Stimulated activated CD8-positive, alpha-beta memory T cell treated with anti-CD3 and anti-CD28 coated beads, Interleukin-15, amount 100 ng/mL, for 48 hours (primary cell): ENCODE results near the gene PCDHGB4.
"Not testable (repeated sequence)": the region's sequence is repeated elsewhere in the genome, so short reads cannot be mapped to it uniquely, and the experiment has no call there.

Source experiments
- DNase-seq, 2 donors: peaks; one replicate each; pipeline ENCODE4 v3.0.0-alpha.2; 2020; ENCODE audit warnings: low read depth in 2 of 2

Gene PCDHGB4

GRCh38 chr5:141398608-141399007 lies 11.1 kb downstream of the PCDHGB4 start:
- DNase-seq = no peak

GRCh38 chr5:141399555-141400258 lies 12.2 kb downstream of the PCDHGB4 start:
- DNase-seq = no peak

GRCh38 chr5:141402553-141403243 lies 15.2 kb downstream of the PCDHGB4 start, which contains the start of gene PCDHGA9:
TSS of gene PCDHGA9 (plus strand) at chr5:141402778. CDS start at chr5:141402953, 175 bp downstream.
- no peak for DNase-seq

GRCh38 chr5:141403387-141403786 lies 15.9 kb downstream of the PCDHGB4 start:
- no peak for DNase-seq

DNA sequence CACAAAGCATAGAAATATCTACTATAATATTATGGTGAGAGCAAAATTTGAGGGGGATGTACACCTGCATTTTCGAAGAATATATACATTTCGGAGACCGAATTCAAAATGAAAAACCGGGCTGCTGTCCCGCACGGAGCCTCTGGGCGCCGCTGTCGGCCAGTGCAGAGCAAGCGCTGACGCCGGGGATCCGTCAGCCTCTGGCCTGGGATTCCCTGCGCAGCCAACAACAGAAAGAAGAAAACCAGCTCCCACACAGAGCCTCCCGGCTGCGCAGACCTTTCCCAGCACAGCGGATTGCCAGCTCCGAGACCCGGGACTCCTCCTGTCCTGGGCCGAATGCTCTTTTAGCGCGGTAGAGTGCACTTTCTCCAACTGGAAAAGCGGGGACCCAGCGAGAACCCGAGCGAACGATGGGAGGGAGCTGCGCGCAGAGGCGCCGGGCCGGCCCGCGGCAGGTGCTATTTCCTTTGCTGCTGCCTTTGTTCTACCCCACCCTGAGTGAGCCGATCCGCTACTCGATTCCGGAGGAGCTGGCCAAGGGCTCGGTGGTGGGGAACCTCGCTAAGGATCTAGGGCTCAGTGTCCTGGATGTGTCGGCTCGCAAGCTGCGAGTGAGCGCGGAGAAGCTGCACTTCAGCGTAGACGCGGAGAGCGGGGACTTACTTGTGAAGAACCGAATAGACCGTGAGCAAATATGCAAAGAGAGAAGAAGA lies 20.4 kb downstream of the PCDHGB4 start, which contains the start of gene PCDHGB6:
Gene PCDHGB6 (plus strand): TSS at position 232 of the 716 bp plus-strand sequence. CDS start 182 bp downstream, at position 414.
- DNase-seq = peak in 1 of 2 donors; percentile 23

- no peak for DNase-seq
Observed at GRCh38 chr5:141409598-141410306, 22.3 kb downstream of the PCDHGB4 start.

- DNase-seq = no peak
Observed at GRCh38 chr5:141411575-141411974, 24.1 kb downstream of the PCDHGB4 start.

DNA sequence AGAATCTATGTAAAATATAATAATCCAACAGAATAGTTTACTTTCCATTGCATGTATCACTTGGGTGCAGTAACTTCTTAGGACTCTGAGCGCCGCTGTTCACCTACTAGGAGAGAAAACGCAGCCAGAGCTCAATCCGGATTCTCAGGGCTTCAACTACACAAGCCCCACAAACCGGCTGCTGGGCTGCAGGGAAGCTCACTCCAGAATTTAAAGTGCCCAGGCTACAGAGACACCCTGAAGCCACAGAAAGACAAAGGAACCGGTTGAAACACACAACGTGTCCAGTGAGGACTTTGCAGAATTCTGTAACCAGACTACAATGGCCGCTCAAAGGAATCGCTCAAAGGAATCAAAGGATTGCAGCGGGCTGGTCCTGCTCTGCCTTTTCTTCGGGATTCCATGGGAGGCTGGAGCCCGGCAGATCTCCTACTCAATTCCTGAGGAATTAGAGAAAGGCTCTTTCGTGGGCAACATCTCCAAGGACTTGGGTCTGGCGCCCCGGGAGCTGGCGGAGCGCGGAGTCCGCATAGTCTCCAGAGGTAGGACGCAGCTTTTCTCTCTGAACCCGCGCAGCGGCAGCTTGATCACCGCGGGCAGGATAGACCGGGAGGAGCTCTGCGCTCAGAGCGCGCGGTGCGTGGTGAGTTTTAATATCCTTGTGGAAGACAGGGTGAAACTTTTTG lies 25.5 kb downstream of the PCDHGB4 start, which contains the start of gene PCDHGA10:
Gene PCDHGA10 (plus strand): TSS at position 134 of the 686 bp plus-strand sequence. CDS start 189 bp downstream, at position 323.
- DNase-seq = no peak

DNA sequence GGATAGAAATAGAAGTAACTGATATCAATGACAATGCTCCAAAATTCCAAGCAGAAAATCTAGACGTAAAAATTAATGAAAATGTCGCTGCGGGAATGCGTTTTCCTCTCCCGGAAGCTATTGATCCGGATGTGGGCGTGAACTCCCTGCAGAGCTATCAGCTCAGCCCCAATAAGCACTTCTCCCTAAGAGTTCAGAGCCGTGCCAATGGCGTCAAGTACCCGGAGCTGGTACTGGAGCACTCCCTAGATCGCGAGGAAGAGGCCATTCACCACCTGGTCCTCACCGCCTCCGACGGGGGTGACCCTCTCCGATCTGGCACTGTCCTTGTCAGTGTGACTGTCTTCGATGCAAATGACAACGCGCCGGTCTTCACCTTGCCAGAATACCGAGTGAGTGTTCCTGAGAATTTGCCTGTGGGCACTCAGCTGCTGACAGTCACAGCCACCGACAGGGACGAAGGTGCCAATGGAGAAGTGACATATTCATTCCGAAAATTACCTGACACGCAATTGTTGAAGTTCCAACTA lies 26.1 kb downstream of the PCDHGB4 start:
- DNase-seq = no peak

DNA sequence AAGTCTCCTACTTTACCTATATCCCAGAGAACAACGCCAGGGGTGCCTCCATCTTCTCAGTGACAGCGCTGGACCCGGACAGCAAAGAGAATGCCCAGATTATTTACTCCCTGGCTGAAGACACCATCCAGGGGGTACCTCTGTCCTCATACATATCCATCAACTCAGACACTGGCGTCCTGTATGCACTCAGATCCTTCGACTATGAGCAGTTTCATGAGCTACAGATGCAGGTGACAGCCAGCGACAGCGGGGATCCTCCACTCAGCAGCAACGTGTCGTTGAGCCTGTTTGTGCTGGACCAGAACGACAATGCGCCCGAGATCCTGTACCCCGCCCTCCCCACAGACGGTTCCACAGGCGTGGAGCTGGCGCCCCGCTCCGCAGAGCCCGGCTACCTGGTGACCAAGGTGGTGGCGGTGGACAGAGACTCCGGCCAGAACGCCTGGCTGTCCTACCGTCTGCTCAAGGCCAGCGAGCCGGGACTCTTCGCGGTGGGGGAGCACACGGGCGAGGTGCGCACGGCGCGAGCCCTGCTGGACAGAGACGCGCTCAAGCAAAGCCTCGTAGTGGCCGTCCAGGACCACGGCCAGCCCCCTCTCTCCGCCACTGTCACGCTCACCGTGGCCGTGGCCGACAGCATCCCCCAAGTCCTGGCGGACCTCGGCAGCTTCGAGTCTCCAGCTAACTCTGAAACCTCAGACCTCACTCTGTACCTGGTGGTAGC lies 27.2 kb downstream of the PCDHGB4 start:
- DNase-seq = not testable (repeated sequence)

DNA sequence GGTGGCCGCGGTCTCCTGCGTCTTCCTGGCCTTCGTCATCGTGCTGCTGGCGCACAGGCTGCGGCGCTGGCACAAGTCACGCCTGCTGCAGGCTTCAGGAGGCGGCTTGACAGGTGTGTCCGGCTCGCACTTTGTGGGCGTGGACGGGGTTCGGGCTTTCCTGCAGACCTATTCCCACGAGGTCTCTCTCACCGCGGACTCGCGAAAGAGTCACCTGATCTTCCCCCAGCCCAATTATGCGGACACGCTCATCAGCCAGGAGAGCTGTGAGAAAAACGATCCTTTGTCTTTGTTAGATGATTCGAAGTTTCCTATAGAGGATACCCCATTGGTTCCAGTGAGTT lies 27.7 kb downstream of the PCDHGB4 start:
- DNase-seq = not testable (repeated sequence)

DNA sequence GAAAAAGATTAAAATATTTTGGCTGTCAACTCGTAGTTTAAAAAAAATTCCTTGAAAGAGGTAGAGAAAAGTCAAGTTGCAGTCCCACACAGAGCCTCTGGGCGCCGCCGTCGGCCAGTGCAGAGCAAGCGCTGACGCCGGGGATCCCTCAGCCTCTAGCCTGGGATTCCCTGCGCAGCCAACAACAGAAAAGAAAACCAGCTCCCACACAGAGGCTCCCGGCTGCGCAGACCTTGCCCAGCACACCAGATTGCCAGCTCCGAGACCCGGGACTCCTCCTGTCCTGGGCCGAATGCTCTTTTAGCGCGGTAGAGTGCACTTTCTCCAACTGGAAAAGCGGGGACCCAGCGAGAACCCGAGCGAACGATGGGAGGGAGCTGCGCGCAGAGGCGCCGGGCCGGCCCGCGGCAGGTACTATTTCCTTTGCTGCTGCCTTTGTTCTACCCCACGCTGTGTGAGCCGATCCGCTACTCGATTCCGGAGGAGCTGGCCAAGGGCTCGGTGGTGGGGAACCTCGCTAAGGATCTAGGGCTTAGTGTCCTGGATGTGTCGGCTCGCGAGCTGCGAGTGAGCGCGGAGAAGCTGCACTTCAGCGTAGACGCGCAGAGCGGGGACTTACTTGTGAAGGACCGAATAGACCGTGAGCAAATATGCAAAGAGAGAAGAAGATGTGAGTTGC lies 30.1 kb downstream of the PCDHGB4 start, which contains the start of gene PCDHGB7:
Gene PCDHGB7 (plus strand): TSS at position 184 of the 679 bp plus-strand sequence. CDS start 183 bp downstream, at position 367.
- DNase-seq = peak; percentile 42 to 50

DNA sequence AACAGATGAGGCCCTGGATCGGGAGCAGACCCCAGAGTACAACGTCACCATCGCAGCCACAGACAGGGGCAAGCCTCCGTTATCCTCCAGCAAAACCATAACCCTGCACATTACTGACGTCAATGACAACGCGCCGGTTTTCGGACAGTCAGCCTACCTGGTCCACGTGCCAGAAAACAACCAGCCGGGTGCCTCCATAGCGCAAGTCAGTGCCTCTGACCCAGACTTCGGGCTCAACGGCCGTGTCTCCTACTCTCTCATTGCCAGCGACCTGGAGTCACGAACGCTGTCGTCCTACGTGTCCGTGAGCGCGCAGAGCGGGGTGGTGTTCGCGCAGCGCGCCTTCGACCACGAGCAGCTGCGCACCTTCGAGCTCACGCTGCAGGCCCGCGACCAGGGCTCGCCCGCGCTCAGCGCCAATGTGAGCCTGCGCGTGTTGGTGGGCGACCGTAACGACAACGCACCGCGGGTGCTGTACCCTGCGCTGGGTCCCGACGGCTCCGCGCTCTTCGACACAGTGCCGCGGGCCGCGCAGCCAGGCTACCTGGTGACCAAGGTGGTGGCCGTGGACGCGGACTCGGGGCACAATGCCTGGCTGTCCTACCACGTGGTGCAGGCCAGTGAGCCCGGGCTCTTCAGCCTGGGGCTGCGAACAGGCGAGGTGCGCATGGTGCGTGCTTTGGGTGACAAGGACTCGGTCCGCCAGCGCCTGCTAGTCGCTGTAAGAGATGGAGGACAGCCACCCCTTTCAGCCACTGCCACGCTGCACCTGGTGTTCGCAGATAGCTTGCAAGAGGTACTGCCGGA lies 31.8 kb downstream of the PCDHGB4 start:
- DNase-seq = no peak

DNA sequence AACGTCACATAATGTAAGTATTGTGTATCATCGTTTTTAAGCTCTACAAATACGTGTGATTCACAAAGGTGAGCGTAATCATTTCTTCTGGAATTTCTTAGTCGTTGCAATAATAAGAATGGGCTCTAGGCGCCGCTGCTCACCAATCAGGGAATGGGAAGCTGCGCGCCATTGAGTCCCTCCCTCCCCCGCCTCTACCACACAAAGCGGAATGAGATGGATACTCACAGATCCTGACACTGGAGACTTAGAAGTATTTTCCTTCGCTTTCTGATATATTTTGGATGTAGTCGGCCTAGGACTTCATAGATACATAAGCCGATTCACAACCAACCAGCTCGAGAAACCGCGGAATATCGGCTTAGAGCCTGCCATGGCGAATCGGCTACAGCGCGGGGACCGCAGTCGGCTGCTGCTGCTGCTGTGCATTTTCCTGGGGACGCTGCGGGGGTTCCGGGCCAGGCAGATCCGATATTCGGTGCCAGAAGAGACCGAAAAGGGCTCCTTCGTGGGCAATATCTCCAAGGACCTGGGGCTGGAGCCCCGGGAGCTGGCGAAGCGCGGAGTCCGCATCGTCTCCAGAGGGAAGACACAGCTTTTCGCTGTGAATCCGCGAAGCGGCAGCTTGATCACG lies 33.5 kb downstream of the PCDHGB4 start, which contains the start of gene PCDHGA11:
Gene PCDHGA11 (plus strand): TSS at position 197 of the 634 bp plus-strand sequence. CDS start 177 bp downstream, at position 374.
- no peak for DNase-seq

GRCh38 chr5:141421489-141421855 lies 34.0 kb downstream of the PCDHGB4 start:
- DNase-seq = no peak

GRCh38 chr5:141422742-141423291 lies 35.3 kb downstream of the PCDHGB4 start:
- no peak for DNase-seq

DNA sequence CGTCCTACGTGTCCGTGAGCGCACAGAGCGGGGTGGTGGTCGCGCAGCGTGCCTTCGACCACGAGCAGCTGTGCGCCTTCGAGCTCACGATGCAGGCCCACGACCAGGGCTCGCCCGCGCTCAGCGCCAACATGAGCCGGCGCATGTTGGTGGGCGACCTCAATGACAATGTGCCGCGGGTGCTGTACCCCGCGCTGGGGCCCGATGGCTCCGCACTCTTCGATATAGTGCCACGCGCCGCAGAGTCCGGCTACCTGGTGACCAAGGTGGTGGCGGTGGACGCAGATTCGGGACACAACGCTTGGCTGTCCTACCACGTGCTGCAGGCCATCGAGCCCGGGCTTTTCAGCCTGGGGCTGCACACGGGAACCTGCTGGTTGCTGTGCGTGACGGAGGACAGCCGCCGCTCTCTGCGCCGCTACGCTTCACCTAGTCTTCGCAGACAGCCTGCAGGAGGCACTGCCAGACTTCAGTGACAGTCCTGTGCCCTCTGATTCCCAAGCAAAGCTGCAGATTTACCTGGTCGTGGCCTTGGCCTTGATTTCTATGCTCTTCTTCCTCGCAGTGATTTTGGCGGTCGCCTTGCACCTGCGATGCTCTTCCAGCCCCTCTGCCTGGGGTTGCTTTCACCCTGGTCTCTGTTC lies 40.4 kb downstream of the PCDHGB4 start:
- DNase-seq = no peak
